Immature natural killer cell (primary cell): ENCODE data around the gene PSMB3. TPM values are rescaled to one million over a fixed set of nuclear protein-coding genes. Genes with fewer than 3 reads are reported as not detected.

Experiments used
- DNase-seq, 3 donors: peaks; one replicate each; pipeline ENCODE4 v3.0.0; 2022; ENCODE audit warnings: mixed read lengths in 1 of 3
- H3K27ac Mint-ChIP-seq, 6 donors: one replicate each; pipeline ENCODE4 v1.8.0; 2020; ENCODE audit warnings: mixed read lengths in 6 of 6, mild to moderate bottlenecking in 5 of 6, inconsistent platforms in 4 of 6, moderate library complexity in 3 of 6
- H3K27me3 Mint-ChIP-seq, 3 donors: one replicate each; pipeline ENCODE4 v1.8.0; 2020 to 2021; ENCODE audit warnings: low read depth in 3 of 3, mild to moderate bottlenecking in 3 of 3, mixed read lengths in 3 of 3, moderate library complexity in 3 of 3, inconsistent platforms in 1 of 3
- H3K36me3 Mint-ChIP-seq, 3 donors: one replicate each; pipeline ENCODE4 v1.8.0; 2020; ENCODE audit warnings: mixed read lengths in 3 of 3, inconsistent platforms in 2 of 3, mild to moderate bottlenecking in 2 of 3
- H3K4me1 Mint-ChIP-seq, 2 donors: one replicate each; pipeline ENCODE4 v1.8.0; 2020; ENCODE audit warnings: inconsistent platforms in 2 of 2, mild to moderate bottlenecking in 2 of 2, mixed read lengths in 2 of 2, moderate library complexity in 1 of 2
- H3K4me3 Mint-ChIP-seq, 5 donors: one replicate each; pipeline ENCODE4 v1.8.0; 2020; ENCODE audit warnings: mild to moderate bottlenecking in 5 of 5, mixed read lengths in 5 of 5, inconsistent platforms in 3 of 5, moderate library complexity in 3 of 5
- H3K9me3 Mint-ChIP-seq, 6 donors: one replicate each; pipeline ENCODE4 v1.8.0; 2020; ENCODE audit warnings: mild to moderate bottlenecking in 6 of 6, mixed read lengths in 6 of 6, inconsistent platforms in 4 of 6, moderate library complexity in 3 of 6
- polyA plus RNA-seq, 3 donors: library from polyadenylated mRNA; unstranded; fragments of 300-500 nt; fragmentation: Illumina TruSeq; gene quantifications; one replicate each; pipeline ENCODE4 v1.2.3, GENCODE V29; 2021

PSMB3 gene
- polyA plus RNA-seq, 3 donors from 2014 or later = 509 to 821 (median 662) TPM

- peak overlapping the region in 4 of 5 donors; percentile 31 to 57 (median 47) for H3K4me3 Mint-ChIP-seq
- H3K4me1 Mint-ChIP-seq = peaks cover 59 to 65% of the 10 kb centered on the region in 2 donors
- no peaks in the 10 kb centered on the region for H3K9me3 Mint-ChIP-seq
- H3K27me3 Mint-ChIP-seq = peaks cover 2 to 7% (median 3%) of the 10 kb centered on the region in 3 donors
- peak overlapping the region; percentile 49 to 91 (median 88) for H3K27ac Mint-ChIP-seq
- peaks cover 10 to 38% (median 24%) of the 10 kb centered on the region in 3 donors for H3K36me3 Mint-ChIP-seq
- no peak for DNase-seq
Measured at GRCh38 chr17:38709864-38710603, 42.5 kb upstream of the PSMB3 start.

GRCh38 chr17:38710604-38710962 lies 42.0 kb upstream of the PSMB3 start:
- peak overlapping the region in 4 of 5 donors; percentile 25 to 57 (median 47) for H3K4me3 Mint-ChIP-seq
- H3K4me1 Mint-ChIP-seq = peaks cover 59 to 65% of the 10 kb centered on the region in 2 donors
- H3K27me3 Mint-ChIP-seq = peaks cover 2 to 7% (median 4%) of the 10 kb centered on the region in 3 donors
- H3K9me3 Mint-ChIP-seq = no peaks in the 10 kb centered on the region
- DNase-seq = no peak
- peaks cover 10 to 38% (median 24%) of the 10 kb centered on the region in 3 donors for H3K36me3 Mint-ChIP-seq
- peak overlapping the region; percentile 49 to 91 (median 88) for H3K27ac Mint-ChIP-seq

- Mint-ChIP-seq H3K36me3 (peaks cover 10 to 40% (median 24%) of the 10 kb centered on the region in 3 donors), H3K27me3 (peaks cover 2 to 7% (median 4%) of the 10 kb centered on the region in 3 donors), H3K4me3 (peak overlapping the region in 4 of 5 donors; percentile 33 to 57 (median 48)), H3K9me3 (no peaks in the 10 kb centered on the region), H3K27ac (peak overlapping the region; percentile 49 to 91 (median 78)), H3K4me1 (peaks cover 57 to 65% of the 10 kb centered on the region in 2 donors)
- no peak for DNase-seq
Measured at GRCh38 chr17:38710985-38711384, 41.6 kb upstream of the PSMB3 start.

GRCh38 chr17:38711792-38712571 lies 40.6 kb upstream of the PSMB3 start:
- DNase-seq = peak in 2 of 3 donors; percentile 55 to 58
- Mint-ChIP-seq H3K27ac (peak overlapping the region; percentile 49 to 91 (median 84)), H3K36me3 (peaks cover 9 to 45% (median 27%) of the 10 kb centered on the region in 3 donors), H3K4me3 (peak overlapping the region; percentile 48 to 58 (median 49)), H3K27me3 (peaks cover 0 to 4% (median 3%) of the 10 kb centered on the region in 3 donors), H3K4me1 (peaks cover 51 to 57% of the 10 kb centered on the region in 2 donors), H3K9me3 (no peaks in the 10 kb centered on the region)

- H3K27ac Mint-ChIP-seq = peak overlapping the region in 4 of 6 donors; percentile 68 to 85 (median 84)
- H3K4me3 Mint-ChIP-seq = no peak overlapping the region
- peaks cover 45 to 51% of the 10 kb centered on the region in 2 donors for H3K4me1 Mint-ChIP-seq
Measured at GRCh38 chr17:38712593-38712992, 39.9 kb upstream of the PSMB3 start.

GRCh38 chr17:38713456-38714075 lies 39.0 kb upstream of the PSMB3 start:
- no peaks in the 10 kb centered on the region for H3K9me3 Mint-ChIP-seq
- peaks cover 0 to 2% (median 0%) of the 10 kb centered on the region in 3 donors for H3K27me3 Mint-ChIP-seq
- peaks cover 37 to 42% of the 10 kb centered on the region in 2 donors for H3K4me1 Mint-ChIP-seq
- no peak overlapping the region for H3K4me3 Mint-ChIP-seq
- peak overlapping the region in 3 of 6 donors; percentile 45 to 82 (median 62) for H3K27ac Mint-ChIP-seq
- peaks cover 0 to 48% (median 25%) of the 10 kb centered on the region in 3 donors for H3K36me3 Mint-ChIP-seq
- DNase-seq = no peak

More at GRCh38 chr17:38712593-38712992, 39.9 kb upstream of the PSMB3 start:
- peaks cover 0 to 3% (median 0%) of the 10 kb centered on the region in 3 donors for H3K27me3 Mint-ChIP-seq
- peaks cover 4 to 47% (median 28%) of the 10 kb centered on the region in 3 donors for H3K36me3 Mint-ChIP-seq
- no peak for DNase-seq
- no peaks in the 10 kb centered on the region for H3K9me3 Mint-ChIP-seq

- Mint-ChIP-seq H3K27me3 (peaks cover 0 to 2% (median 0%) of the 10 kb centered on the region in 3 donors), H3K4me3 (no peak overlapping the region), H3K36me3 (peaks cover 5 to 40% (median 19%) of the 10 kb centered on the region in 3 donors), H3K4me1 (peaks cover 28 to 30% of the 10 kb centered on the region in 2 donors), H3K9me3 (no peaks in the 10 kb centered on the region), H3K27ac (peak overlapping the region; percentile 32 to 82 (median 75))
- DNase-seq = no peak
Measured at GRCh38 chr17:38715216-38715943, 37.2 kb upstream of the PSMB3 start.

GRCh38 chr17:38716368-38717005 lies 36.1 kb upstream of the PSMB3 start:
- H3K4me3 Mint-ChIP-seq = no peak overlapping the region
- H3K4me1 Mint-ChIP-seq = peaks cover 25 to 29% of the 10 kb centered on the region in 2 donors
- DNase-seq = no peak
- peaks cover 0 to 2% (median 0%) of the 10 kb centered on the region in 3 donors for H3K27me3 Mint-ChIP-seq
- H3K27ac Mint-ChIP-seq = peak overlapping the region in 5 of 6 donors; percentile 21 to 88 (median 46)
- peaks cover 14 to 46% (median 24%) of the 10 kb centered on the region in 3 donors for H3K36me3 Mint-ChIP-seq
- H3K9me3 Mint-ChIP-seq = no peaks in the 10 kb centered on the region

- H3K36me3 Mint-ChIP-seq = peaks cover 14 to 41% (median 23%) of the 10 kb centered on the region in 3 donors
Measured at GRCh38 chr17:38717139-38717745, 35.3 kb upstream of the PSMB3 start.

GRCh38 chr17:38719289-38719942 lies 33.1 kb upstream of the PSMB3 start:
- Mint-ChIP-seq H3K36me3 (peaks cover 14 to 38% (median 21%) of the 10 kb centered on the region in 3 donors), H3K27me3 (peaks cover 0 to 5% (median 0%) of the 10 kb centered on the region in 3 donors), H3K9me3 (no peaks in the 10 kb centered on the region), H3K4me3 (no peak overlapping the region), H3K27ac (peak overlapping the region; percentile 57 to 91 (median 70)), H3K4me1 (peaks cover 32 to 36% of the 10 kb centered on the region in 2 donors)
- no peak for DNase-seq

More at GRCh38 chr17:38717139-38717745, 35.3 kb upstream of the PSMB3 start:
- Mint-ChIP-seq H3K4me1 (peaks cover 18 to 22% of the 10 kb centered on the region in 2 donors), H3K4me3 (no peak overlapping the region), H3K9me3 (no peaks in the 10 kb centered on the region), H3K27me3 (peaks cover 0 to 2% (median 0%) of the 10 kb centered on the region in 3 donors), H3K27ac (peak overlapping the region in 5 of 6 donors; percentile 21 to 88 (median 46))
- DNase-seq = no peak

- no peak overlapping the region for H3K4me3 Mint-ChIP-seq
- H3K36me3 Mint-ChIP-seq = peaks cover 14 to 35% (median 18%) of the 10 kb centered on the region in 3 donors
- H3K27ac Mint-ChIP-seq = peak overlapping the region in 4 of 6 donors; percentile 40 to 81 (median 58)
- peaks cover 39 to 43% of the 10 kb centered on the region in 2 donors for H3K4me1 Mint-ChIP-seq
- H3K27me3 Mint-ChIP-seq = peaks cover 0 to 5% (median 2%) of the 10 kb centered on the region in 3 donors
- no peak for DNase-seq
- no peaks in the 10 kb centered on the region for H3K9me3 Mint-ChIP-seq
Measured at GRCh38 chr17:38719943-38720641, 32.4 kb upstream of the PSMB3 start.
